HG03378 (cell line): ENCODE measurements around the gene CCDC142.
"Not testable (repeated sequence)": the region's sequence is repeated elsewhere in the genome, so short reads cannot be mapped to it uniquely, and the experiment has no call there.

Experiments
- ATAC-seq: cut with Tn5 transposase; IDR thresholded peaks from one replicate; pipeline ENCODE4 v1.9.1; 2021; ENCODE audit warnings: mild to moderate bottlenecking, moderate library complexity; ENCODE audit not compliant: unreplicated experiment

CCDC142 gene

DNA sequence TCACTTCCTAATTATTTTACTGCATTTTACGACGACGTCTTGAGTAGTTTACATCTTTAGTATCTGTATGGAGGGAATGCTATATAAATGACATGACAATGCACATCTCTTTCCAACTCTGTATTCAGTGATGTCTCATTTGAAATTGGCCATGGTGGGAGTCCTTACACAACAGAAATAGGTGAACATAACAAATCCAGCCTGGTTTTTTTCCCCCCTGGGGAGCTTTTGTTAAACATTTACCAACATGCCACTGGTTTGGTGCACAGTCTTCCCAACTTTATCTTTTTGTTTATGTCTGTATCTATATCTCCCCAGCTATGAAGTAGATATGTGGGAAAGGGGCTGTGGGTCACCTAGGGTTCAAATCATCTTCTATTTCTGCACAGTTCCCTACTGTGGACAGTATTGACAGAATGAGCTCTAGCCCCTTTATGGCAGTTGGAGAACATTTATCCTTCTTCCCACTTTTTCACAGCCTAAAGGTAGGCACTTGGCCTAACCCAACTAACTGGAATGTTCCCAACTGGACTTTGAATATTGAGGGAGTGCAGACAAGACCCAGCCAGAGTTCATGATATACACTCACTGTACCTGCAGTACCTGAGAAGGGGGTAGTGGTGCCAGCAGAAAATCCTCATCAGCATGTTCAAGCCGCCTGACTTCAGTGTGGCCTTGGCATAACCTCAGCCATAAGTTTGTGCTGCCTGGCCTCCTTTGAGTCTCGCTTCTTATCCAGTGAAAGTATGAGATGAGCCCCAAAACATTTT lies 35.4 kb downstream of the CCDC142 start:
- ATAC-seq: no peak

DNA sequence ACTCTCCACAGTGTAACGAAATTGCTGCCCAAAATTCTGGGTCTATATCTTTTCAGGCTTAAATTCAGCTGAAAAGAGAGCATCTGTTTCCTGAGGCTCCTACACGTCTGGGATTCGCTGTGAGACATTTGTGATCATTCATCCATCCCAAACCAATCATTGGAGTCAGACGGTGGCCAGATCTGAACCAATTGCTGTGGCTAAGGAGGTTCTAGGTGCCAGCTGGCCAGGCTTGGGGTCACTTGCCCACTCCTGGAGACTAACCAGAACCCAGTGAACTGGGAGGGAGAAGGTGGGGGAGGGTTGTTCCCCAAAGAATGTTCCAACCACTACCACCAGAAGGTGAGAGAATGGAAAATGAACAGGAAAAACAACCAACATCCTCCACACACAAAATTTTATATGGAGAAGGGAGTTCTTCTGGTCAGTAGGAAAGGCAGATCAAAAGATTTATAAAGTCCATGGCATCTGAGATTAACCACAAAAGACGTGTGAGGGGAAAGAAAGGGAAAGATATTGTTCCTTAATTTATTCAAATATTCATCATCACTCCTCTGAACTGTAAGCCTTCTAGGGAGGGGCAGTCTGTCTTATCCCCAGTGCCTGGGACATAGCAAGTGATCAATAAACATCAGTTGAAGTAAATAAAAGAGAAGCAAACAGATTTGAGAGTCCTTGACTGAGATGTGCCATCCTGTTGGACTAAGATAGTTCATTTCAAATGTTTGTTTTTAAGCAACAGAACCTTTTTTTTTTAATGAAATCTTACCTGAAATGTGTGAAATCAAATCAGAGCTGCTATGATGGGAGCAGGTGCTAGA lies 38.1 kb downstream of the CCDC142 start:
- no peak for ATAC-seq

DNA sequence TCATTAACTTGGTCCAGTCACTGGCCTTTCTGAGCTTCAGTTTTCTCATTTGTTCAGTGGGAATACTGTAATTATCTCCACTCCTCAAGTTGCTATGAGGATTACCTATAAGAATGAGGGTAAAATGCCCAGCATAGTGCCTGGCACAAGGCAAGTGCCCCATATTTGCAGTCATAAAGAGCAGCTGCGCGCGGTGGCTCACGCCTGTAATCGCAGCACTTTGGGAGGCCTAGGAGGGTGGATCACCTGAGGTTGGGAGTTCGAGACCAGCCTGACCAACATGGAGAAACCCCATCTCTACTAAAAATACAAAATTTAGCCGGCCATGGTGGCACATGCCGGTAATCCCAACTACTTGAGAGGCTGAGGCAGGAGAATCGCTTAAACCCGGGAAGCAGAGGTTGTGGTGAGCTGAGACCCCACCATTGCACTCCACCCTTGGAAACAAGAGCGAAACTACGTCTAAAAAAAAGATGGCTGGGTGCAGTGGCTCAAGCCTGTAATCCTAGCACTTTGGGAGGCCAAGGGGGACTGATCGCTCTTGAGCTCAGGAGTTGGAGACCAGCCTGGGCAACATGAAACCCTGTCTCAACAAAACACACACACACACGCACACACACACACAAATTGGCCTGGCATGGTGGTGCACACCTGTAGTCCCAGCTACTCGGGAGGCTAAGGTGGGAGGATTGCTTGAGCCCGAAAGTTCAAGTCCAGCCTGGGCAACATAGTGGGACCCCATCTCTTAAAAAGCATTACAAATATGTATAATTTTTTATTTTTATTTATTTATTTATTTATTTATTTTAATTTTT lies 40.1 kb downstream of the CCDC142 start:
- ATAC-seq: not testable (repeated sequence)

DNA sequence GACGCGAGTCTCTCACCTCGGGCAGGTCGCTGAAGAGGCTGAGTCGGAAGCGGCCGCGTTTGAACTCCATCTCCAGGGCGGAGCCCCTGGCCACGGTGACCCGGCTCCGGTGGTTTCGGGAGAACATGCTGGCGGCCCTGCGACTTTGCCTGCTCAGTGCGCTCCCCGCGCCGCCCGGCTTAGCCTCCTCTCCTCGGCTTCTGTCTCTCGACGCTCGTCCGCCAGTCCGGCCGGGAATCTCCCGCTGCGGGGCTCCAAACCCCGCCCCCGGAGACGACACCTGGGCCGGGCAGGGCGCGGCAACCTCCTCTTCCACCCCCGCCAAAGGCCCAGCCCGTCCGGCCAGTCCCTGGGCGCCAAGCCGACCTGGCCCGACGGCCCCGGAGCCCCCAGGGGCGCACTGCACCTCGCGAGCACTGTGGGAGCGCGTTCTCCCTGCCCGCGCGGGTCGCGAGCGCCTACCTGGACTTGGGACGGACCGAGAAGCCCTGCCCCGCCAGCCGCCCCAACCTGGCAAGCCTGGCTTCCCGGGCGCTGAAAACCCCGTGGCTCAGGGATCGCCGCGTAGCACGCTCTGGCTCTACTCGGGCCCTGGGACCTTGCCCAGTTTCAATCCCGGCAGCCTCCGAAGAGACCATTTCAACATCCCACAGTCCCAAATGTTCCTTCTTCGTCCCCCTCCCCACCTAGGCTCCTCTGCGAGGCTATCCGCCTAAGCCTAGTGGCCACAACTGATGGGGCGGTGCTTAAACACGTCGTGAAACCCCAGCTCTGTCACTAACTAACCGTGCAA lies 40.9 kb downstream of the CCDC142 start, which contains the start of gene RTKN:
Gene RTKN, minus strand, starts transcription at position 248 of the 793 bp plus-strand sequence. Its CDS starts 121 bp downstream, at position 127.
- ATAC-seq: no peak

DNA sequence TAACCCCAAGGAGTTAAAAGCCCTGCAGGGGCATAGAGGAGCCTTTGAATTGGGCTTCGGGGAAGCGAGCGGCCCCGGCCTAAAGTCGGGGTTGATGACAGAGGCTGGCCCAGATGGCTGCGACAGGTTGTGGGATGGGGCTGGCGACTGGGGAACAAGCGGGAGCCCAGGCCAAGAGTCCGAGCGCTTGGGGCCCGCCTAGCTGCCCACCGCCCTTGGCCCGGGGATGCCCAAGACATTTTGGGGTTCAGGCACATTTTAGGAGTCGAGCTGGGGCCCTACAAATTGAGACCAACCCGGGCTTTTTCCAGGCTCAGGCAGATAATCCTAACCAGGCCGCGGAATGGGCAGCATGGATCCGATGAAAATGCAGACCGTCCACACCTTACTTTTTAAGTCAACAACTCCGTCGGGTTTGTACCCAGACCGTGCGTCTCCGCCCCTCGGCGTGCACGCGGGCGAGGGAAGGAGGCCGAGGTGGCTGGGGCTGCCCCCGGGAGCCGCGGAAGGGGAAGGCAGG lies 41.6 kb downstream of the CCDC142 start:
- no peak for ATAC-seq

DNA sequence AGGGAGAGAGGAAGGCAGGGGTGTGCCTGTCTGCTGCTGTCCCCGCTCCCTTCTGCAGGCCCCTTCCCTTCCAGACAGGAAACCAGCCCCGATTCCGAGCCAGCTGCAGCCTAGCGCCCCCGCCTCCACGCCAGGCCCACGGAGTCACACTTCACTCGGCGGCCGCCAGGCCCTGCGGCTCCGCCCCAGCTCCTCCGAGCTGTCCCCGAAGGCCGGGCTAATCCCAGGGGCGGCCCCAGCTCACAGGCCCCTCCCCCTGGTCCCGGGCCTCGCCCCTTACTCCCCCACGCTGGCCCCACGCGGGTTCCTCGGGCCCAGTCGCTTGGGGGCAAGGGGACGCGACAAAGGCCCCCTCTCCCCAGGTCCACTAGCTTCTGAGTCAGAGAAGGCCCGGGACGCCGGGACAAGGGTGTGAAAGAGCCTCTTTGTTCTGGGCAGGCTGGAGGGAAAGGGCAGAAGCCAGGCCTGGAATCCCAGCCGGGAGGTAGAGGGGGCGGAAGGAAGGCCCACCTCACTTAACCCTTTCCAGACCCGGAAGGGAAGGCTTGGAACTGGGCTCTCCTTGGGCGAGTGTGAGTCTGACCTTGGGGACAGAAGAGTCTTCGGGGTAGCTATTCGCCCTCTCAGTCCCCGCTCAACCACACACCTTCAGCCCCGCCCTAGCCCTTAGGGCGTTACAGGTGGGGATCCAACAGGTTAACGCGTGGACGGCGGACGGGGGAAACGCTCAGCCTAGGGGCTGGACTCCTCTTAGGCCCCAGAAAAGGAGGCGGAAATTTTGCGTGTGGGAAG lies 42.2 kb downstream of the CCDC142 start:
- peak; percentile 70 for ATAC-seq

DNA sequence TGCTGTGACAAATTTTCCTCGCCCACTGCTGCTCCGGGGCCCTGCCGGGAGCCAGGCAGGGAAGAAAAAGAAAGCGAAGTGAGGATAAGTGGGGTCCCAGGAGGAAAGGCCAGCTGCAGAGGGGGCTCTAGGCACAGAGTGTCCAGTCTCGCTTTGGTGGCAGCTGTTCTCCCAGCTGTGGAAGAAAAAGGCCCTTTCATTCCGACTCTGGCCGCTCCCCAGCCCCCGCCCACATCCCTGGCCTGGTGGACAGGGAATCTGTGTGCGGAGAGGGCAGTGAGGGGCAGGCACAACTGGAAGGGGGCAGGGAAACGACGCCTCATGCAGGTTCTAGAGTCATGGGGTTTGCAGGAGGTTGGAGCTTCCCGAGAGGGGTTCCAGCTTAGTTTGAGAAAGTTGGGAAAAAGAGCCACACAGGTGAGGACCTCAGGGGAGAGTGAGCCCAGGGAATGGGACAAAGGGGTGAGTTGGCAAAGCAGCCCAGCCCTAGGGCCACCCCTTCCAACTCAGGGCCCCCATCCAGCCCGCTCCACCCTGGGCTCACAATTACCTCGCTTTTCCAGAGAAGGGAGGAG lies 42.9 kb downstream of the CCDC142 start:
- no peak for ATAC-seq

DNA sequence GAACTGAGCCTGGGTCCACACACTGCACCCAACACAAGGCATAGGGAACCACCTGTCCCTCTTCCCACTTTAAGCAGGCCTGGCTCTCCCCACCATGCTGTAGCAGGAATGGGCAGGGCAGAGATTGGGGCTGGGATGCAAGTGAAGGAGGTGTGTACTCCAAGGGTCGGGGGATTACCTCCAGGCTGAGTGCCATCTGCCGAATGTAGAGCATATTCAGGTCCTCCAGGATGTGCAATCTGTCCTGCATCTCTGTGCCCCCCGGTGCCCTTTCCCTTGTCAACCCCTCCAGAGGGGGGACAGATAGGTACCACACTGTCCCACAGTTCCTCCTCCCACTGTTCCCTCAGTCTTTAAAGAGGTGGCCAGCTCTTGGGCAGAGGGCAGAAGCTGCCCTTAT lies 43.4 kb downstream of the CCDC142 start:
- ATAC-seq: no peak

DNA sequence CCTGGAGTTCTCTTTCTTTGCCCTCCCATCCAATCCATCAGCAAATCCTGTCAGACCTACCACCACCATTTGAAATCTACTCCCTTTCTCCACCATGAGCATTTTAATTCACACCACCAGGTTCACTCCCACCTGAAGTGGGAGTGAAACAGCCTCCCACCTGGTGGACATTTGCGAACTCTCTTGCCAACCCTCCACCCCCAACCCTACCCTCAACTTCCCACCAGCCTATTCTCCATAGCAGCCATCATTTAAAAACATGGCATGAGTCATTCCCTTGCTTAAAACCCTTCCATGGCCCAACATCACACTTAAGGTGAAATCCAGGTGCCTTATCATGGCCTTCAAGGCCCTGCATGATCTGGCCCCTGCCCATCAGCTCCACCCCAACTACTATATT lies 44.5 kb downstream of the CCDC142 start:
- no peak for ATAC-seq

DNA sequence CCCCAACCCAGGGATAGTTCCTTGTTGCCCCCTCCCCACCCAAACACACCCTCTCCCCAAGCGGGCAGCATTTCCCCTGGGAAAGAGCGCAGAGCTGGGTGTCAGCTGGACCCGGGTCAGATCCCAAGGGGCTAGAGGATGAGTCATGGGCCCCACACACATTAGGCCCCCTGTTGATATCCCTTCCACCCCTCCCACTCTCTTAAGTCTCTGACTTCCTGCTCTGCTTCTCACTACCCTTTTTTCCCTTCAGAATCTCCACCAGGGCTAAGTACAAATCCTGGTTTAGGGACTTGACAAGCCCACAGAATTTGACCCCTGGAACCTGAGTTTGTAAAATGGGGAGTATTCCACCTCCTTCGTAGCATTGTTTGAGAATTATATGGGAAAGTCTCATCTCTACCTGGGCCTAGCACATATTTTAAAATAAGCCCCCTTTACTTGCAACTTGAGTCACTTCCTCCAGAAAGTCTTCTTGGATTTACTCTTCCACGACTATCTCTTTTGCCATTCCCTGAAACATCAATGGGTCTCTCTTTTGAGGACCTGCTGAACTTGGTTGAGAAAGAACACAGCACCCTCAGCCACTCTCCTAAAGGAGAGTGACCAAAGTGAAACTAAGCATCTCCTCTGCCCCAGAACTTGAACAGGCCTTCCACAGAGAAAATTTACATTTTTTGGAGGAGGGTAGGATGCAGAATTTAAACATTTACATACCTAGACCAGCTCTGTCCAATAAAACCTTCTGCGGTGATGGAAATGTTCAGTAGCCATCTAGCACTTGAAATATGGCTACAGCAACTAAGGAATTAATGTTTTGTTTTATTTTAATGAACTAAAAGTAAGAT lies 45.7 kb downstream of the CCDC142 start:
- ATAC-seq: no peak

DNA sequence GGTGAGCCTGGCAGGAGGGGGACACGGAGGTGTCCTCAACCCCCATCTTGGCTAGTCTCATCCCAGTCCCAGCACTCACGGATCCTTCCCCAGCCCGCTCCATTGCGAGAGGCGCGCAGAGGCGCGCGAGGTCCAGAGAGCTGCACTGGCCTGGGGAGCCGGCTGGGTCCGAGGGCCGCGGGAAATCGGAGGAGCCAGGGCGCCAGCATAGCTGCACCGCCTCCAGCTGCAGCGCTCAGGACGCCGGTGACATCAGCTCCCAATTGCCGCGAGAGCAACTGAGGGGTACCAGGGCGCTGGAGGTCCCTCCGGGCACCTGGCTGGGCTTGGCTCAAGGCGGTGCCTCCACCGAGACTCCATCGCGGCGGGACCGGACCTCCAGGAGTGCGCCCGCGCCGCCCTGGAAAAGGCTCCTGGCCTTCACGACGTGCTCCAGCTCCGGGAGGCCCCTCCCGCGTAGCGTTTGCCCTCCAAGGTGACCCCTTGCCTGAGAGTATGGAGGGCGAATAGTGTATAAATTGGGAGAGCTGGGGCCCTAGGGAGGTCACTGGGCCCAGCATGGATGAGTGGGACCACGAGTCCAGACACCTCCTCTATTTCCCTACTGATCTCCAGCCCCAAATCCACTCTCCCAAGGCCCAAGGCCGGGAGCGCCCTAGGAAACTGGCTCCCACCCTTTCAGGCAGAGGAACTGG lies 46.5 kb downstream of the CCDC142 start:
- ATAC-seq: no peak

DNA sequence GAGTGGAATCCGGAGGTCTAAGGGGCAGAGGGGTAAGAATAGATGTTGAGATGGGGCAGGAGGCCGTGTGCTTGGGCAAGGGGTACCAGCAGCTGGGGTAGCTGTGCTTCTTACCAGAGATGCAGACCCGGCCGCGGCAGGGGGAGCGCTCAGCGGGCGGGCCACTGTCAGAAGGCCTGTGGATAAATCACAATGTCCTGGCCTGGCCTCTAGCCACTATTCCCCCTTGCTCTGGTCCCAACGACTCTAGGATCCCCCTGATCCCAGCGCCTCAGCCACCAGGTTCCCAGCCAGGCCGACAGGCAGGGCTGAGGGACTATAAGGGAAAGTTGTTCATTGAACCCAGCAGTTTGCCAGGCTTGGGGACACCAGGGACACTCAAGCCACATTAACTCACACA lies 52.3 kb downstream of the CCDC142 start:
- no peak for ATAC-seq

DNA sequence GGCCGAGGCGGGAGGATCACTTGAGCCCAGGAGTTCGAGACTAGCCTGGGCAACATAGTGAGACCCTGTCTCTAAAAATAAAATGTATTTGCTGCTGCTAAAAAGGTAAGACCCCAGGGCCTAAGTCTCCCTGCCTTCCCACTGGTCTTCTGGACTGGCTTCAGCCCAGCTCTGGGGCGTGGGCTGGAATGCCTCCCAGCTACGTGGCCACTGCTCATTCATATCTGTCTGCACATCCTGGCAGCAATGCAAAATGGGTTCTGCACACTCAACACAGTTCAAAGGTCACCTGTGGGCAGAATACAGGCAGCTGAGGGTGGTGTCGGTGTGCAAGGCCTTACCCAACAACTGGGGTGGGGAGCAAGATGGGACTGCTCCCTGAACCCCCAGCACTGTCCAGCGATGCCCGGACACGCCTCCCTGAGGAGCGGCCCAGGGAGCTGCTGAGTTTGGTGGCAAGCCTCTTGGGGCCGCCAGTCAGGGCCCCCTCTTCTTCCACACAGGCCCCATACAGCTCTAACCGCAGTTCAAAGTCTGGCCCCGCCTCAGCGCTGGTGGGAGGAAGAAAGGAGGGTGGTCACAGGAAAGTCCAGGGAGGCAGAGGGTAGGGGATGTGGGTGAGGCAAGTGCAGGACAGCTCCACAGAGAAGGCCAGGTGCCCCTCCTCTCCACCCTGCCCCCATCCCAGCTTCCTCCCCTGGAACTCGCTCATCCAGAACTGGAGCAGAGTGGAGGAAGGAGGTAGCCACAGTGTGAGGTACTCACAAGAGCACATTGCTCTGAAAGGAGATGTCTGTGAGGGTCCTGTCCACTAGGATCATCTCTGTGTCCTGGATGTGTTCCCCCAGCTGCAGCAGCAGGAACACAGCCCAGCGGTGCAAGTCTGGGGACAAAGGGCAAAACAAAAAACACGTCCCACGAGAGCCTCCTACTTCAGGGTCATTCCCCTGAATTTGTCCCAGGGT lies 53.0 kb downstream of the CCDC142 start:
- ATAC-seq: no peak

DNA sequence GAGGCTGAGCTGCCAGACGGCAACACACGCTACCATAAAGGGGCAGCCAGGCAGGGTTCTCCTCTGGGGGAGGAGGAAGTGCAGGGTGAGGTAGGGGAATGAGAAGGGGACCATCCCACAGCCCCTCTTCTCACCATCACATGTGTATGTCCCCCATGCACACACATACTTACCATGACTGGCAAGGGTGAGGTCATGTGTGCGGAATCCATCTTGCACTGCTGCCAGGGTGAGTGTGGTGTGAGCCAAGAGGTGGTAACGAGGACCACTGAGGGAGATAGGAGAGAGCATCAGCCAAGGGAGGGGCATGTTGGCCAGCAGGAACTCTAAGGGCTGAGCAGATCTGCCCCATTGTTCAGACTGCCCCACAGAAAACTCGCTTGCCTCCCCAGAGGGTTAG lies 54.1 kb downstream of the CCDC142 start:
- ATAC-seq: no peak

DNA sequence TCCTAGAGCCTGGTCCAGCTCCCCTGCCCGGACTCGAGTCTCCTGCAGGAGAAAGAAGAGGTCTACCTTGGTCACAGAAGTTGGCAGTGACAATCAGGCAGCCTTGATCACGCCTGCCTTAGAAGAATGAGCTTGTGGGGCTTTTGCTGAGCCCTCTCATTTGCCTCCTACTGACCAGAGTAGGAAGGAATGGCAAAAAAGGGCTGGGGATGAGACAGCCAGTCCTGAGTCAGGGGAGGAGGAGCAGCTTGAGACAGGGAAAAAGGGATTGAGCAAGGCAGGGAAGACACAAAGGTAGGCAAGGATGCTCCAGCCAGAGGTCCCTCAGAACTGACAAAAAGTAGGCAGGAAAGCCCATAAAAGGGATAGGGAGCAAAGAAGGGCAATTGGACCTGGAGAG lies 55.2 kb downstream of the CCDC142 start:
- ATAC-seq: no peak

DNA sequence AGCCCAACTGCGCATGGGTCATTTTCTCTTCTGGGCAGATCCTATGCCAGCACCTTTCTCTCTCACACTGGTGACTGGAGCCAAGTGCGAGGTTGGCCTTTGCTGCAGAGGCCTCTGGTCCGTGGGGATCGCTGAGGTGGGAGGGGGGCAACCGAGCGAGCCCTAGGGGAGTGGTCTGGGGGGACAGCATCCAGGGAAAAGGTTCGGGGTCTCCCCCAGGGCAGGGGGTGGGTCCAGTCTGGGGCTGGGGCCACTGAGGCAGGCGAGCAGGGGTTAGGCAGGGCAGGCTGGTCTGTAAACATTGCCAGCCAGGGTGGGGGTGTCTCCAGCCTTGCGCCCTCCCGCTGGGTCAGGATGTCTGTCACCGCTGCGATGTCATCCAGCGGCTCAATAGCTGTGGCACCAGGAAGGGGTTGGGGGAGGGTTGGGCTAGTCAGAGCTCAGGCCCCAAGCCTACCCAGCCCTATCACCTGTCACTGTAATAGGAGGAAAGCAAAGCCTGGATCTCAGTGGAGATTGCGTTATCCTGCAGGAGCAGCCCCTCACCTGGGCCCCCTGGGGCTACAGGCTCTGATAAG lies 56.5 kb downstream of the CCDC142 start:
- ATAC-seq: no peak
